Right renal cortex interstitium (tissue), 3 donors: ENCODE measurements around the gene QRICH2. TPM values are rescaled to one million over a fixed set of nuclear protein-coding genes. Genes with fewer than 3 reads are reported as not detected.
"Not testable (repeated sequence)": the region's sequence is repeated elsewhere in the genome, so short reads cannot be mapped to it uniquely, and the experiment has no call there.

Experiments
- DNase-seq, 3 donors: peaks; one replicate each; pipeline ENCODE4 v3.0.0-alpha.2; 2013; ENCODE audit warnings: low read depth in 3 of 3, low spot score in 2 of 3
- polyA plus RNA-seq, 3 donors: library from polyadenylated mRNA; unstranded; fragments of 120-200 nt; gene quantifications; one replicate each; pipeline ENCODE4 v1.2.1, GENCODE V29; 2013; ENCODE audit not compliant: insufficient read length in 3 of 3

QRICH2 gene
- polyA plus RNA-seq, 3 donors = 4.2 to 5.0 (median 5.0) TPM

- not testable (repeated sequence) for DNase-seq
These were observed 54.9 kb downstream of the QRICH2 start for GRCh38 chr17:76252967-76253766.

GRCh38 chr17:76252040-76252954 is 55.8 kb downstream of the QRICH2 start:
- DNase-seq = no peak

GRCh38 chr17:76251478-76252039 is 56.5 kb downstream of the QRICH2 start:
- no peak for DNase-seq

GRCh38 chr17:76250141-76250540 is 57.9 kb downstream of the QRICH2 start:
- no peak for DNase-seq

GRCh38 chr17:76248013-76248782 is 59.9 kb downstream of the QRICH2 start:
- no peak for DNase-seq

- DNase-seq = no peak
These were observed 60.8 kb downstream of the QRICH2 start for GRCh38 chr17:76247304-76247703.

GRCh38 chr17:76246080-76247066 is 61.7 kb downstream of the QRICH2 start:
- DNase-seq = no peak

- not testable (repeated sequence) for DNase-seq
These were observed 63.4 kb downstream of the QRICH2 start for GRCh38 chr17:76244721-76245120.

GRCh38 chr17:76243826-76244679 is 64.0 kb downstream of the QRICH2 start:
- no peak for DNase-seq

- DNase-seq = no peak
These were observed 66.3 kb downstream of the QRICH2 start for GRCh38 chr17:76241691-76242255.

- DNase-seq = no peak
These were observed 66.9 kb downstream of the QRICH2 start for GRCh38 chr17:76241204-76241538.

GRCh38 chr17:76240461-76241203 is 67.4 kb downstream of the QRICH2 start, which contains the start of gene RNF157:
RNF157 (minus strand) TSS chr17:76240493; CDS start chr17:76240240, 253 bp downstream.
- no peak for DNase-seq

GRCh38 chr17:76239538-76240274 is 68.4 kb downstream of the QRICH2 start:
- DNase-seq = no peak

GRCh38 chr17:76238847-76239537 is 69.1 kb downstream of the QRICH2 start:
- DNase-seq = no peak

- no peak for DNase-seq
These were observed 70.2 kb downstream of the QRICH2 start for GRCh38 chr17:76237859-76238313.

GRCh38 chr17:76236603-76237002 is 71.5 kb downstream of the QRICH2 start:
- no peak for DNase-seq
